Liver (tissue), 3 donors: ENCODE measurements around the gene BAHCC1.

Source experiments
- FOXA1 ChIP-seq: IDR thresholded peaks from 2 replicates; pipeline ENCODE4 v1.6.1; 2016; ENCODE audit warnings: antibody characterized with exemption
- GABPA ChIP-seq, 2 donors: IDR thresholded peaks in 1 of 2; conservative IDR thresholded peaks in 1 of 2; 2 replicates each; pipeline ENCODE4 v1.6.1; 2016; ENCODE audit warnings: antibody characterized with exemption in 2 of 2, mild to moderate bottlenecking in 1 of 2, moderate library complexity in 1 of 2
- JUND ChIP-seq, 2 donors: IDR thresholded peaks; 2 replicates each; pipeline ENCODE4 v1.6.1; 2016; ENCODE audit warnings: antibody characterized with exemption in 2 of 2
- MAX ChIP-seq: IDR thresholded peaks from 2 replicates; pipeline ENCODE4 v1.6.1; 2016; ENCODE audit warnings: antibody characterized with exemption
- RAD21 ChIP-seq, 2 donors: IDR thresholded peaks; 2 replicates each; pipeline ENCODE4 v1.6.1; 2016; ENCODE audit warnings: antibody characterized with exemption in 2 of 2, mild to moderate bottlenecking in 2 of 2
- RXRA ChIP-seq, 2 donors: IDR thresholded peaks; 2 replicates each; pipeline ENCODE4 v1.6.1; 2017 to 2018; ENCODE audit warnings: antibody characterized with exemption in 2 of 2, mild to moderate bottlenecking in 1 of 2
- SP1 ChIP-seq: IDR thresholded peaks from 2 replicates; pipeline ENCODE4 v1.6.1; 2018; ENCODE audit warnings: antibody characterized with exemption, mild to moderate bottlenecking
- TAF1 ChIP-seq: conservative IDR thresholded peaks from 2 replicates; pipeline ENCODE4 v1.6.1; 2016; ENCODE audit warnings: antibody characterized with exemption, mild to moderate bottlenecking
- YY1 ChIP-seq: IDR thresholded peaks from 2 replicates; pipeline ENCODE4 v1.6.1; 2016; ENCODE audit warnings: antibody characterized with exemption, mild to moderate bottlenecking
- TF ChIP-seq, protein P1 (sequence below): fragments of 150-350 bp; IDR thresholded peaks from 2 replicates; pipeline ENCODE4 v1.5.1; 2017; ENCODE audit warnings: improper control_type of control experiment, low read depth, low read length; ENCODE audit not compliant: missing input control
- TF ChIP-seq, protein P2 (sequence below): IDR thresholded peaks from 2 replicates; pipeline ENCODE4 v1.6.1; 2016; ENCODE audit warnings: antibody characterized with exemption, mild to moderate bottlenecking
- TF ChIP-seq, protein P3 (sequence below): IDR thresholded peaks from 2 replicates; pipeline ENCODE4 v1.6.1; 2016; ENCODE audit warnings: antibody characterized with exemption
- donor health status: healthy.
- donor health status: healthy.

DNA sequence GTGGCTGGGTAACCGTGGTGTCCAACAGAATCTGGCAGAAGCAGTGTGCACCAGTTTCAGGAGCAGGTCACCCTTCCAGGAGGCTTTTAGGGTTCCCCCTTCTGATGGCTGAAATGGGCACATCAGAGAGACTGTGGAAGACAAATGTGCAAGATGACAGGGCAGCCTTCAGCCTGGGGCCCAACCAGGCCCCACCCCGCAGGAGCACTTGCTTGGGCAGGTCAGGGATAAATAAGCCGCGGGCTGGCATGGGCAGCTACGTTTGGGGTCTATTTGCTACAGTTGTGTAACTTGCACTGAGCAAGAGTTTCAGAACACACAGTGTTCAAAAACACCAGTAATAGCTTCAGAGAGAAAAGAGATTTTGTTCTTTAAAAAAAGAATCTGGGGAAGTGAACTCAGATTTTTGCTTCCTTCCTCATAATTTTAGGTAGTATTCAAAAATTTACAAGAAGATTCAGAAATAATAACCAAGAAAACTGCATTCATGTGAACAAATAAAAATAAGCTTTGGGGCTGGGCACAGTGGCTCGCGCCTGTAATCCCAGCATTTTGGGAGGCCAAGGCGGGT, 44.9 kb upstream of the BAHCC1 start:
- TF ChIP-seq, protein P1, sequence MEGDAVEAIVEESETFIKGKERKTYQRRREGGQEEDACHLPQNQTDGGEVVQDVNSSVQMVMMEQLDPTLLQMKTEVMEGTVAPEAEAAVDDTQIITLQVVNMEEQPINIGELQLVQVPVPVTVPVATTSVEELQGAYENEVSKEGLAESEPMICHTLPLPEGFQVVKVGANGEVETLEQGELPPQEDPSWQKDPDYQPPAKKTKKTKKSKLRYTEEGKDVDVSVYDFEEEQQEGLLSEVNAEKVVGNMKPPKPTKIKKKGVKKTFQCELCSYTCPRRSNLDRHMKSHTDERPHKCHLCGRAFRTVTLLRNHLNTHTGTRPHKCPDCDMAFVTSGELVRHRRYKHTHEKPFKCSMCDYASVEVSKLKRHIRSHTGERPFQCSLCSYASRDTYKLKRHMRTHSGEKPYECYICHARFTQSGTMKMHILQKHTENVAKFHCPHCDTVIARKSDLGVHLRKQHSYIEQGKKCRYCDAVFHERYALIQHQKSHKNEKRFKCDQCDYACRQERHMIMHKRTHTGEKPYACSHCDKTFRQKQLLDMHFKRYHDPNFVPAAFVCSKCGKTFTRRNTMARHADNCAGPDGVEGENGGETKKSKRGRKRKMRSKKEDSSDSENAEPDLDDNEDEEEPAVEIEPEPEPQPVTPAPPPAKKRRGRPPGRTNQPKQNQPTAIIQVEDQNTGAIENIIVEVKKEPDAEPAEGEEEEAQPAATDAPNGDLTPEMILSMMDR: no peak
- TF ChIP-seq YY1: no peak
- TF ChIP-seq MAX: no peak
- TF ChIP-seq RXRA (IDR thresholded peaks at IDR 0.05): no peak
- TF ChIP-seq RAD21 (IDR thresholded peaks at IDR 0.05): no peak
- no peak for TF ChIP-seq SP1
- TF ChIP-seq, protein P2, sequence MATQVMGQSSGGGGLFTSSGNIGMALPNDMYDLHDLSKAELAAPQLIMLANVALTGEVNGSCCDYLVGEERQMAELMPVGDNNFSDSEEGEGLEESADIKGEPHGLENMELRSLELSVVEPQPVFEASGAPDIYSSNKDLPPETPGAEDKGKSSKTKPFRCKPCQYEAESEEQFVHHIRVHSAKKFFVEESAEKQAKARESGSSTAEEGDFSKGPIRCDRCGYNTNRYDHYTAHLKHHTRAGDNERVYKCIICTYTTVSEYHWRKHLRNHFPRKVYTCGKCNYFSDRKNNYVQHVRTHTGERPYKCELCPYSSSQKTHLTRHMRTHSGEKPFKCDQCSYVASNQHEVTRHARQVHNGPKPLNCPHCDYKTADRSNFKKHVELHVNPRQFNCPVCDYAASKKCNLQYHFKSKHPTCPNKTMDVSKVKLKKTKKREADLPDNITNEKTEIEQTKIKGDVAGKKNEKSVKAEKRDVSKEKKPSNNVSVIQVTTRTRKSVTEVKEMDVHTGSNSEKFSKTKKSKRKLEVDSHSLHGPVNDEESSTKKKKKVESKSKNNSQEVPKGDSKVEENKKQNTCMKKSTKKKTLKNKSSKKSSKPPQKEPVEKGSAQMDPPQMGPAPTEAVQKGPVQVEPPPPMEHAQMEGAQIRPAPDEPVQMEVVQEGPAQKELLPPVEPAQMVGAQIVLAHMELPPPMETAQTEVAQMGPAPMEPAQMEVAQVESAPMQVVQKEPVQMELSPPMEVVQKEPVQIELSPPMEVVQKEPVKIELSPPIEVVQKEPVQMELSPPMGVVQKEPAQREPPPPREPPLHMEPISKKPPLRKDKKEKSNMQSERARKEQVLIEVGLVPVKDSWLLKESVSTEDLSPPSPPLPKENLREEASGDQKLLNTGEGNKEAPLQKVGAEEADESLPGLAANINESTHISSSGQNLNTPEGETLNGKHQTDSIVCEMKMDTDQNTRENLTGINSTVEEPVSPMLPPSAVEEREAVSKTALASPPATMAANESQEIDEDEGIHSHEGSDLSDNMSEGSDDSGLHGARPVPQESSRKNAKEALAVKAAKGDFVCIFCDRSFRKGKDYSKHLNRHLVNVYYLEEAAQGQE: no peak
- no peak for TF ChIP-seq TAF1
- TF ChIP-seq GABPA (IDR thresholded peaks at IDR 0.05 in 1 of 2, conservative IDR thresholded peaks at IDR 0.05 in 1 of 2): no peak
- TF ChIP-seq, protein P3, sequence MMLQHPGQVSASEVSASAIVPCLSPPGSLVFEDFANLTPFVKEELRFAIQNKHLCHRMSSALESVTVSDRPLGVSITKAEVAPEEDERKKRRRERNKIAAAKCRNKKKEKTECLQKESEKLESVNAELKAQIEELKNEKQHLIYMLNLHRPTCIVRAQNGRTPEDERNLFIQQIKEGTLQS: no peak
- no peak for TF ChIP-seq JUND (IDR thresholded peaks at IDR 0.05)
- no peak for TF ChIP-seq FOXA1
